ENCODE results near the gene PLPP1. TPM values are rescaled to one million over a fixed set of nuclear protein-coding genes. Genes with fewer than 3 reads are reported as not detected.
"Not testable (repeated sequence)": the region's sequence is repeated elsewhere in the genome, so short reads cannot be mapped to it uniquely, and the experiment has no call there.

PLPP1 gene
- polyA plus RNA-seq, 1 of the 3 experiments (the other 2 are of a cell fraction), result 32.8 TPM

- Histone ChIP-seq H3K9me2 (no peaks in the 10 kb centered on the region), H3K27me3 (ENCODE audit: insufficient read depth) (no peaks in the 10 kb centered on the region), H3K9me3 (no peaks in the 10 kb centered on the region), H3K4me2 (no peak overlapping the region), H3K4me3 (ENCODE audit: low read depth in 2 of 2, low read length in 1 of 2) (no peak overlapping the region), H4K20me1 (ENCODE audit: insufficient read depth) (no peaks in the 10 kb centered on the region), H3K9ac (no peak overlapping the region), H3K27ac (ENCODE audit: low read depth in 2 of 2, low read length in 1 of 2) (no peak overlapping the region), H2AFZ (ENCODE audit: low read depth) (no peak overlapping the region; the same call in 1 of the 2 replicates), H3K36me3 (replicated peaks in 1 of 2; ENCODE audit: control insufficient read depth in 1 of 2, insufficient read depth in 2 of 2, low read length in 1 of 2) (no peaks in the 10 kb centered on the region), H3F3A (replicated peaks; ENCODE audit: insufficient read depth) (peaks cover 8% of the 10 kb centered on the region), H3K4me1 (ENCODE audit: control insufficient read depth in 1 of 2, insufficient read depth in 2 of 2, low read depth in 1 of 2, low read length in 1 of 2) (peaks cover 0 to 4% of the 10 kb centered on the region in 2 experiments; a peak in 2 of 4 replicates), H3K79me2 (ENCODE audit: insufficient read depth) (peaks cover 5% of the 10 kb centered on the region)
- no peak for DNase-seq
- ChIA-PET CTCF (no interaction called here), POLR2A (no interaction called here)
- WGBS (ENCODE audit: low lambda C conversion rate), result 64% methylated on average over 2 of the region's 2 CpGs
- TF ChIP-seq MAX (IDR thresholded peaks at IDR 0.05; ENCODE audit: low read depth) (no peak), SMC3 (IDR thresholded peaks at IDR 0.05; ENCODE audit: low read depth, low read length) (no peak), RFX5 (IDR thresholded peaks at IDR 0.05; ENCODE audit: low read length) (no peak), MXI1 (IDR thresholded peaks at IDR 0.05; ENCODE audit: low read depth, low read length) (no peak), NFIC (IDR thresholded peaks at IDR 0.05; ENCODE audit: borderline replicate concordance) (no peak), CHD2 (IDR thresholded peaks at IDR 0.05; ENCODE audit: low read length, partially characterized antibody) (no peak), SIN3A (IDR thresholded peaks at IDR 0.05; ENCODE audit: borderline replicate concordance, low read depth, low read length) (no peak), RCOR1 (IDR thresholded peaks at IDR 0.05; ENCODE audit: low read length) (no peak), EP300 (IDR thresholded peaks at IDR 0.05; ENCODE audit: borderline replicate concordance in 1 of 2, low read depth in 1 of 2, low read length in 1 of 2) (no peak), FOXJ3 (CRISPR knock-in tag; IDR thresholded peaks at IDR 0.05) (no peak), RAD21 (IDR thresholded peaks at IDR 0.05; ENCODE audit: low read length) (no peak), TEAD4 (IDR thresholded peaks at IDR 0.05; ENCODE audit: borderline replicate concordance, insufficient read depth) (no peak), FOSL2 (IDR thresholded peaks at IDR 0.05; ENCODE audit: borderline replicate concordance, low read depth) (no peak), JUND (IDR thresholded peaks at IDR 0.05) (no peak), EZH2phosphoT487 (IDR thresholded peaks at IDR 0.05; ENCODE audit: borderline replicate concordance, low read depth) (no peak)
- TF ChIP-seq, protein P1, sequence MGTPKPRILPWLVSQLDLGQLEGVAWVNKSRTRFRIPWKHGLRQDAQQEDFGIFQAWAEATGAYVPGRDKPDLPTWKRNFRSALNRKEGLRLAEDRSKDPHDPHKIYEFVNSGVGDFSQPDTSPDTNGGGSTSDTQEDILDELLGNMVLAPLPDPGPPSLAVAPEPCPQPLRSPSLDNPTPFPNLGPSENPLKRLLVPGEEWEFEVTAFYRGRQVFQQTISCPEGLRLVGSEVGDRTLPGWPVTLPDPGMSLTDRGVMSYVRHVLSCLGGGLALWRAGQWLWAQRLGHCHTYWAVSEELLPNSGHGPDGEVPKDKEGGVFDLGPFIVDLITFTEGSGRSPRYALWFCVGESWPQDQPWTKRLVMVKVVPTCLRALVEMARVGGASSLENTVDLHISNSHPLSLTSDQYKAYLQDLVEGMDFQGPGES (IDR thresholded peaks at IDR 0.05; ENCODE audit: low read depth, low read length), result no peak
- TF ChIP-seq, protein P2, sequence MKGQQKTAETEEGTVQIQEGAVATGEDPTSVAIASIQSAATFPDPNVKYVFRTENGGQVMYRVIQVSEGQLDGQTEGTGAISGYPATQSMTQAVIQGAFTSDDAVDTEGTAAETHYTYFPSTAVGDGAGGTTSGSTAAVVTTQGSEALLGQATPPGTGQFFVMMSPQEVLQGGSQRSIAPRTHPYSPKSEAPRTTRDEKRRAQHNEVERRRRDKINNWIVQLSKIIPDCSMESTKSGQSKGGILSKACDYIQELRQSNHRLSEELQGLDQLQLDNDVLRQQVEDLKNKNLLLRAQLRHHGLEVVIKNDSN (IDR thresholded peaks at IDR 0.05; ENCODE audit: borderline replicate concordance, low read depth), result no peak
Observed at GRCh38 chr5:55538661-55539060, 3.9 kb upstream of the PLPP1 start.

- H3K9me3 ChIP-seq; H3K9ac ChIP-seq; H3K4me2 ChIP-seq; DNase-seq; H3K9me2 ChIP-seq; H2AFZ ChIP-seq (ENCODE audit: low read depth); CTCF ChIA-PET; H3K27ac ChIP-seq (ENCODE audit: low read depth in 2 of 2, low read length in 1 of 2); H3K36me3 ChIP-seq (replicated peaks in 1 of 2; ENCODE audit: control insufficient read depth in 1 of 2, insufficient read depth in 2 of 2, low read length in 1 of 2); H3K4me1 ChIP-seq (ENCODE audit: control insufficient read depth in 1 of 2, insufficient read depth in 2 of 2, low read depth in 1 of 2, low read length in 1 of 2); H3F3A ChIP-seq (replicated peaks; ENCODE audit: insufficient read depth); H3K27me3 ChIP-seq (ENCODE audit: insufficient read depth); POLR2A ChIA-PET; H3K4me3 ChIP-seq (ENCODE audit: low read depth in 2 of 2, low read length in 1 of 2); H4K20me1 ChIP-seq (ENCODE audit: insufficient read depth): not testable (repeated sequence)
- 99% methylated on average over 8 of the region's 8 CpGs for WGBS (ENCODE audit: low lambda C conversion rate)
- peaks cover 18% of the 10 kb centered on the region for H3K79me2 ChIP-seq (ENCODE audit: insufficient read depth)
Observed at GRCh38 chr5:55537315-55537714, 2.6 kb upstream of the PLPP1 start.

Measured in SK-N-SH (cell line).